Hepatocyte (in vitro differentiated cells): ENCODE results near the gene SLMAP.

Experiments
- EZH2phosphoT487 ChIP-seq: fragments of 200-600 bp; sonication (generic); IDR thresholded peaks from one replicate; pipeline ENCODE4 v1.6.1; 2018; ENCODE audit warnings: antibody characterized with exemption, mild to moderate bottlenecking, low read depth, moderate library complexity; ENCODE audit not compliant: unreplicated experiment, severe bottlenecking
- TF ChIP-seq, protein P1 (sequence below): fragments of 200-600 bp; sonication (generic); IDR thresholded peaks from 2 replicates; pipeline ENCODE4 v1.5.1; 2016; ENCODE audit warnings: antibody characterized with exemption, mild to moderate bottlenecking; ENCODE audit not compliant: poor library complexity

DNA sequence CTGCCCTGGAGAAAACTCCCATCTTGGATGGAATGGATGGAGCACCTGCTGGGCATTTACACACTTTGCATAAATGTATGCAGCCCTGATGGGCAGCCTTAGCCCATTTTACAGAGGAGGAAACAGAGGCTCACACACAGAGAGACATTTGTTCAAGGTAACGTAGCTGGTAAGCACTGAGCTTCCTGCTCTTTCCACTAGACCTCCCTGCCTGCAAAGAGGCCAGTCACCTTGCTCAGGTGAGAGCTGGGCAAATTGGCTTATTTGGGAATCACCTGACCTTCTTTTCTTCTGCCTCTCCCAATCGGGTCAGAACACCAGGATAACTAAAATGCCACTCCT lies 200.7 kb downstream of the SLMAP start:
- TF ChIP-seq, protein P1, sequence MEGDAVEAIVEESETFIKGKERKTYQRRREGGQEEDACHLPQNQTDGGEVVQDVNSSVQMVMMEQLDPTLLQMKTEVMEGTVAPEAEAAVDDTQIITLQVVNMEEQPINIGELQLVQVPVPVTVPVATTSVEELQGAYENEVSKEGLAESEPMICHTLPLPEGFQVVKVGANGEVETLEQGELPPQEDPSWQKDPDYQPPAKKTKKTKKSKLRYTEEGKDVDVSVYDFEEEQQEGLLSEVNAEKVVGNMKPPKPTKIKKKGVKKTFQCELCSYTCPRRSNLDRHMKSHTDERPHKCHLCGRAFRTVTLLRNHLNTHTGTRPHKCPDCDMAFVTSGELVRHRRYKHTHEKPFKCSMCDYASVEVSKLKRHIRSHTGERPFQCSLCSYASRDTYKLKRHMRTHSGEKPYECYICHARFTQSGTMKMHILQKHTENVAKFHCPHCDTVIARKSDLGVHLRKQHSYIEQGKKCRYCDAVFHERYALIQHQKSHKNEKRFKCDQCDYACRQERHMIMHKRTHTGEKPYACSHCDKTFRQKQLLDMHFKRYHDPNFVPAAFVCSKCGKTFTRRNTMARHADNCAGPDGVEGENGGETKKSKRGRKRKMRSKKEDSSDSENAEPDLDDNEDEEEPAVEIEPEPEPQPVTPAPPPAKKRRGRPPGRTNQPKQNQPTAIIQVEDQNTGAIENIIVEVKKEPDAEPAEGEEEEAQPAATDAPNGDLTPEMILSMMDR = no peak
- TF ChIP-seq EZH2phosphoT487 = no peak
